ENCODE results near the gene CLTC. TPM values are rescaled to one million over a fixed set of nuclear protein-coding genes. Genes with fewer than 3 reads are reported as not detected.

The CLTC gene
- total RNA-seq, 1 donor from 2014 or later = 225 TPM

- Histone ChIP-seq H2AFZ (replicated peaks) (no peak overlapping the region), H3F3A (ENCODE audit: low read depth) (peaks cover 26% of the 10 kb centered on the region), H3K9ac (no peak overlapping the region), H3K27me3 (no peaks in the 10 kb centered on the region), H3K79me2 (ENCODE audit: low read depth) (peaks cover 84% of the 10 kb centered on the region), H3K4me3 (peak overlapping the region; percentile 91), H4K20me1 (ENCODE audit: low read depth) (peaks cover 56% of the 10 kb centered on the region), H3K9me3 (ENCODE audit: low read depth) (no peaks in the 10 kb centered on the region), H3K4me1 (peaks cover 29% of the 10 kb centered on the region), H3K4me2 (peak overlapping the region; percentile 85), H3K36me3 (no peaks in the 10 kb centered on the region), H3K27ac (no peak overlapping the region)
- no peak for DNase-seq (ENCODE audit: low spot score)
- no peak overlapping the region for H3K27ac Mint-ChIP-seq
- H3K36me3 Mint-ChIP-seq = peaks cover 5% of the 10 kb centered on the region
- peak overlapping the region; percentile 99 for H3K4me3 Mint-ChIP-seq
- H3K27me3 Mint-ChIP-seq (ENCODE audit: insufficient read depth, low read depth) = peaks cover under 1% of the 10 kb centered on the region
- H3K9me3 Mint-ChIP-seq = no peaks in the 10 kb centered on the region
- TF ChIP-seq EZH2phosphoT487 (IDR thresholded peaks at IDR 0.05) = no peak
- no peak for TF ChIP-seq CTCF (IDR thresholded peaks at IDR 0.05)
- TF ChIP-seq EZH2 (IDR thresholded peaks at IDR 0.05) = no peak
- H3K4me1 Mint-ChIP-seq = peaks cover 37% of the 10 kb centered on the region
These were observed 2.1 kb downstream of the CLTC start for GRCh38 chr17:59621771-59622170.

- Histone ChIP-seq H3K9me3 (ENCODE audit: low read depth) (no peaks in the 10 kb centered on the region), H3F3A (ENCODE audit: low read depth) (peaks cover 26% of the 10 kb centered on the region), H3K36me3 (no peaks in the 10 kb centered on the region), H3K79me2 (ENCODE audit: low read depth) (peaks cover 92% of the 10 kb centered on the region), H3K4me1 (peaks cover 23% of the 10 kb centered on the region), H3K4me2 (peak overlapping the region; percentile 85), H3K27ac (no peak overlapping the region), H3K9ac (no peak overlapping the region), H2AFZ (replicated peaks) (no peak overlapping the region), H3K27me3 (no peaks in the 10 kb centered on the region), H4K20me1 (ENCODE audit: low read depth) (peaks cover 68% of the 10 kb centered on the region), H3K4me3 (no peak overlapping the region)
- no peak overlapping the region for H3K27ac Mint-ChIP-seq
- peaks cover 27% of the 10 kb centered on the region for H3K4me1 Mint-ChIP-seq
- peak; percentile 8 for DNase-seq (ENCODE audit: low spot score)
- peaks cover 6% of the 10 kb centered on the region for H3K36me3 Mint-ChIP-seq
- TF ChIP-seq EZH2 (IDR thresholded peaks at IDR 0.05) = no peak
- no peak for TF ChIP-seq CTCF (IDR thresholded peaks at IDR 0.05)
- no peak for TF ChIP-seq EZH2phosphoT487 (IDR thresholded peaks at IDR 0.05)
- no peaks in the 10 kb centered on the region for H3K27me3 Mint-ChIP-seq (ENCODE audit: insufficient read depth, low read depth)
- no peaks in the 10 kb centered on the region for H3K9me3 Mint-ChIP-seq
- H3K4me3 Mint-ChIP-seq = no peak overlapping the region
These were observed 3.5 kb downstream of the CLTC start for GRCh38 chr17:59623151-59623550.

- TF ChIP-seq EZH2 (IDR thresholded peaks at IDR 0.05) = no peak
- no peak for TF ChIP-seq CTCF (IDR thresholded peaks at IDR 0.05)
- no peak for TF ChIP-seq EZH2phosphoT487 (IDR thresholded peaks at IDR 0.05)
- H3K4me1 ChIP-seq = peaks cover 15% of the 10 kb centered on the region
- Mint-ChIP-seq H3K4me3 (no peak overlapping the region), H3K9me3 (peaks cover 3% of the 10 kb centered on the region), H3K4me1 (peaks cover 13% of the 10 kb centered on the region), H3K27me3 (ENCODE audit: insufficient read depth, low read depth) (no peaks in the 10 kb centered on the region), H3K36me3 (peaks cover 21% of the 10 kb centered on the region), H3K27ac (no peak overlapping the region)
- H3K9me3 ChIP-seq (ENCODE audit: low read depth) = no peaks in the 10 kb centered on the region
- H4K20me1 ChIP-seq (ENCODE audit: low read depth) = peaks cover 56% of the 10 kb centered on the region
- no peaks in the 10 kb centered on the region for H3K27me3 ChIP-seq
- H3K27ac ChIP-seq = no peak overlapping the region
- H3K4me2 ChIP-seq = no peak overlapping the region
- peaks cover 100% of the 10 kb centered on the region for H3K79me2 ChIP-seq (ENCODE audit: low read depth)
- H2AFZ ChIP-seq (replicated peaks) = no peak overlapping the region
- H3K9ac ChIP-seq = no peak overlapping the region
- H3F3A ChIP-seq (ENCODE audit: low read depth) = no peaks in the 10 kb centered on the region
- H3K36me3 ChIP-seq = no peaks in the 10 kb centered on the region
- H3K4me3 ChIP-seq = no peak overlapping the region
- DNase-seq (ENCODE audit: low spot score) = no peak
These were observed 7.1 kb downstream of the CLTC start for GRCh38 chr17:59626756-59627155.

All from neural progenitor cell (in vitro differentiated cells).